Measurements from ENCODE around the gene ATP6V0A4.
"Not testable (repeated sequence)": the region's sequence is repeated elsewhere in the genome, so short reads cannot be mapped to it uniquely, and the experiment has no call there.

The ATP6V0A4 gene

DNA sequence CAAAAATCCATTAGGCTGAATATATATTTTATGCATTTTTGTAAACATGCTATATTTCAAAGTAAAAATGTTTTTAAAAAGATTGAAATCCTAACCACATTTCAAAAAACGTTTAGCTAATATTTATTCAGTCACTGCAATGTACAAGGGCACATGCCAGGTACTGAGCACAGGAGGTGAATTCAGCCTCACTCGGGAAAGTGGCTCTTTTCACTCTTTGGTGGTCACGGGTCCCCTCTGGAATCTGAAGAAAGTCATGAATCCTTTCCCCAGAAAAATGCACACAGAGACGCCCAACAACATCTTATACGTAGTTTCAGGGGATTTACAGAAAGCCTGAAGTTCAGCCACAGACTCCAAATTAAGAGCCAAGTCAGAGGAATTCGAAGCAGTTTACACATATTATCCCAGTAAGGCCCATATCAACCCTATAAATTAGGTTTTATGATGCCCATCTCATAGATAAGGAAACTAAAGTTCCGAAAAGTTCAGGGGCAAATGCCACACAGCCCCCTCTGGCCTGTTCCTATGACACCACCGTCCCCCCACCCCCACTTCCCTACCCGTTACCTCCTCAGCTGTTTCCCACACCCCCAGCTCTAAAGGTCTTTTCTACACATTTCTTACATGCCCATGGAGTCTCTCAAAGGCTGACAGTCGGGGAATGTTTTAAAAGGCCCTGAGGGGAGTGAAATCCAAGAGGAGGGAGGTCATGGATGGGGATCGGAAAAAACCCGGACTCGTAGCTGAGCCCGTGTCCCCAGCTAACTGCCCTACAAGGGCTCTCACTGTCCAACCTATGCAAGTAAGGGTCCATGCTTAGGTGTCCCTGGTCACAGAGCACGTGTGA lies 87.2 kb downstream of the ATP6V0A4 start:
- Histone ChIP-seq H3K27me3 (ENCODE audit: control insufficient read depth, insufficient read depth, low read length) (no peaks in the 10 kb centered on the region), H3K4me3 (ENCODE audit: low read length) (no peak overlapping the region), H3K4me1 (ENCODE audit: control insufficient read depth, insufficient read depth, low read length) (no peaks in the 10 kb centered on the region), H3K36me3 (ENCODE audit: control insufficient read depth, insufficient read depth, low read length) (no peaks in the 10 kb centered on the region), H3K27ac (ENCODE audit: low read depth, low read length) (no peak overlapping the region), H3K9ac (ENCODE audit: low read length) (no peak overlapping the region)

DNA sequence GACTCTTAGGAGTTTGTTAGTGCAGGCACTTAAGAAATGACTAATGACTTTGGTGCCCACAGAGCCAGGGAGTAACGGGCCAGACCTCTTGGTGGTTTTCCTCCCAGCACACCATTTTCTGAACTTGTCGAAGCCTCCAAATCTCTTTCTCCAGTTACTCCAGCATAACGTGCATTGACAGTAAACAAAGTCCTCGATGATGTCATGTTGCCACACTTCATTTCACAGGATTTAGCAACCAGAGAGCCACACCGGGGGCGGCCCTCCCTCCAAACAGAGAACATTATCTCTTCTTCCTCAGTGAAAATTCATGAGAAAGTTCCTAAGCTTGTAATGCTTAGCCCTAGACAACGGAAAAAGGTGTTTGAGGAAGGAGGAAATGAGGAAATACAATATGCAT lies 92.8 kb downstream of the ATP6V0A4 start:
- Histone ChIP-seq H3K27me3 (ENCODE audit: control insufficient read depth, insufficient read depth, low read length) (no peaks in the 10 kb centered on the region), H3K27ac (ENCODE audit: low read depth, low read length) (no peak overlapping the region), H3K9ac (ENCODE audit: low read length) (no peak overlapping the region), H3K4me3 (ENCODE audit: low read length) (no peak overlapping the region), H3K36me3 (ENCODE audit: control insufficient read depth, insufficient read depth, low read length) (no peaks in the 10 kb centered on the region), H3K4me1 (ENCODE audit: control insufficient read depth, insufficient read depth, low read length) (no peaks in the 10 kb centered on the region)

GRCh38 chr7:138701537-138701923 lies 96.5 kb downstream of the ATP6V0A4 start:
- H3K36me3 ChIP-seq (ENCODE audit: control insufficient read depth, insufficient read depth, low read length) = no peaks in the 10 kb centered on the region

GRCh38 chr7:138700857-138701536 lies 97.0 kb downstream of the ATP6V0A4 start, which contains the start of gene SVOPL:
Gene SVOPL, minus strand, starts transcription at chr7:138701362. Its CDS starts 22,317 bp downstream, at chr7:138679045.
- Histone ChIP-seq H3K4me1 (ENCODE audit: control insufficient read depth, insufficient read depth, low read length) (no peaks in the 10 kb centered on the region), H3K27me3 (ENCODE audit: control insufficient read depth, insufficient read depth, low read length) (no peaks in the 10 kb centered on the region), H3K36me3 (ENCODE audit: control insufficient read depth, insufficient read depth, low read length) (no peaks in the 10 kb centered on the region), H3K27ac (ENCODE audit: low read depth, low read length) (no peak within 1 kb of the TSS), H3K9ac (ENCODE audit: low read length) (no peak within 1 kb of the TSS), H3K4me3 (ENCODE audit: low read length) (no peak within 1 kb of the TSS)

More at GRCh38 chr7:138701537-138701923, 96.5 kb downstream of the ATP6V0A4 start:
- H3K4me3 ChIP-seq (ENCODE audit: low read length) = no peak overlapping the region
- no peaks in the 10 kb centered on the region for H3K27me3 ChIP-seq (ENCODE audit: control insufficient read depth, insufficient read depth, low read length)
- no peak overlapping the region for H3K27ac ChIP-seq (ENCODE audit: low read depth, low read length)
- H3K9ac ChIP-seq (ENCODE audit: low read length) = no peak overlapping the region
- no peaks in the 10 kb centered on the region for H3K4me1 ChIP-seq (ENCODE audit: control insufficient read depth, insufficient read depth, low read length)

- H3K27ac ChIP-seq (ENCODE audit: low read depth, low read length) = no peak overlapping the region
- no peak overlapping the region for H3K4me3 ChIP-seq (ENCODE audit: low read length)
- no peaks in the 10 kb centered on the region for H3K4me1 ChIP-seq (ENCODE audit: control insufficient read depth, insufficient read depth, low read length)
- H3K27me3 ChIP-seq (ENCODE audit: control insufficient read depth, insufficient read depth, low read length) = no peaks in the 10 kb centered on the region
- H3K9ac ChIP-seq (ENCODE audit: low read length) = no peak overlapping the region
- H3K36me3 ChIP-seq (ENCODE audit: control insufficient read depth, insufficient read depth, low read length) = no peaks in the 10 kb centered on the region
These were observed 98.3 kb downstream of the ATP6V0A4 start for GRCh38 chr7:138699661-138700060.

- Histone ChIP-seq H3K4me3 (ENCODE audit: low read length) (no peak overlapping the region), H3K27ac (ENCODE audit: low read depth, low read length) (no peak overlapping the region), H3K27me3 (ENCODE audit: control insufficient read depth, insufficient read depth, low read length) (no peaks in the 10 kb centered on the region), H3K4me1 (ENCODE audit: control insufficient read depth, insufficient read depth, low read length) (no peaks in the 10 kb centered on the region), H3K36me3 (ENCODE audit: control insufficient read depth, insufficient read depth, low read length) (no peaks in the 10 kb centered on the region), H3K9ac (ENCODE audit: low read length) (no peak overlapping the region)
These were observed 99.7 kb downstream of the ATP6V0A4 start for GRCh38 chr7:138698281-138698680.

- H3K27me3 ChIP-seq (ENCODE audit: control insufficient read depth, insufficient read depth, low read length) = no peaks in the 10 kb centered on the region
- no peaks in the 10 kb centered on the region for H3K36me3 ChIP-seq (ENCODE audit: control insufficient read depth, insufficient read depth, low read length)
- no peak overlapping the region for H3K4me3 ChIP-seq (ENCODE audit: low read length)
- no peak overlapping the region for H3K27ac ChIP-seq (ENCODE audit: low read depth, low read length)
- no peaks in the 10 kb centered on the region for H3K4me1 ChIP-seq (ENCODE audit: control insufficient read depth, insufficient read depth, low read length)
- no peak overlapping the region for H3K9ac ChIP-seq (ENCODE audit: low read length)
These were observed 100.3 kb downstream of the ATP6V0A4 start for GRCh38 chr7:138697535-138698182.

DNA sequence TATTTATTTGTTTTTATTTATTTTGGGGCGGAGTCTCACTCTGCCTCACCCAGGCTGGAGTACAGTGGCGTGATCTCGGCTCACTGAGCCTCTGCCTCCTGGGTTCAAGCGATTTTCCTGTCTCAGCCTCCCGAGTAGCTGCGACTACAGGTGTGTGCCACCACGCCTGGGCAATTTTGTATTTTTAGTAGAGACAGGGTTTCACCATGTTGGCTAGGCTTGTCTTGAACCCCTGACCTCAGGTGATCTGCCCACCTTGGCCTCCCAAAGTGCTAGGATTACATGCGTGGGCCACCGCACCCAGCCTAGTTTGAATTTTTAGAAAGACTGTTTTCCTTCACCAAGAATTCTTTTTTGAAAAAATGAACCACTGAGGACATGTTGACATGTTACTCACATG lies 102.2 kb downstream of the ATP6V0A4 start:
- H3K36me3 ChIP-seq (ENCODE audit: control insufficient read depth, insufficient read depth, low read length); H3K4me3 ChIP-seq (ENCODE audit: low read length); H3K27ac ChIP-seq (ENCODE audit: low read depth, low read length); H3K4me1 ChIP-seq (ENCODE audit: control insufficient read depth, insufficient read depth, low read length); H3K9ac ChIP-seq (ENCODE audit: low read length); H3K27me3 ChIP-seq (ENCODE audit: control insufficient read depth, insufficient read depth, low read length): not testable (repeated sequence)

- H3K36me3 ChIP-seq (ENCODE audit: control insufficient read depth, insufficient read depth, low read length) = no peaks in the 10 kb centered on the region
These were observed 102.9 kb downstream of the ATP6V0A4 start for GRCh38 chr7:138695106-138695505.

GRCh38 chr7:138691178-138691577 lies 106.8 kb downstream of the ATP6V0A4 start:
- H3K4me1 ChIP-seq (ENCODE audit: control insufficient read depth, insufficient read depth, low read length) = no peaks in the 10 kb centered on the region

More at GRCh38 chr7:138695106-138695505, 102.9 kb downstream of the ATP6V0A4 start:
- no peak overlapping the region for H3K9ac ChIP-seq (ENCODE audit: low read length)
- no peak overlapping the region for H3K4me3 ChIP-seq (ENCODE audit: low read length)
- H3K4me1 ChIP-seq (ENCODE audit: control insufficient read depth, insufficient read depth, low read length) = no peaks in the 10 kb centered on the region
- no peaks in the 10 kb centered on the region for H3K27me3 ChIP-seq (ENCODE audit: control insufficient read depth, insufficient read depth, low read length)
- H3K27ac ChIP-seq (ENCODE audit: low read depth, low read length) = no peak overlapping the region

GRCh38 chr7:138690495-138690894 lies 107.5 kb downstream of the ATP6V0A4 start:
- H3K27me3 ChIP-seq (ENCODE audit: control insufficient read depth, insufficient read depth, low read length) = no peaks in the 10 kb centered on the region
- H3K27ac ChIP-seq (ENCODE audit: low read depth, low read length) = no peak overlapping the region
- H3K9ac ChIP-seq (ENCODE audit: low read length) = no peak overlapping the region
- H3K4me3 ChIP-seq (ENCODE audit: low read length) = no peak overlapping the region
- H3K36me3 ChIP-seq (ENCODE audit: control insufficient read depth, insufficient read depth, low read length) = no peaks in the 10 kb centered on the region
- H3K4me1 ChIP-seq (ENCODE audit: control insufficient read depth, insufficient read depth, low read length) = no peaks in the 10 kb centered on the region

More at GRCh38 chr7:138691178-138691577, 106.8 kb downstream of the ATP6V0A4 start:
- H3K27ac ChIP-seq (ENCODE audit: low read depth, low read length) = no peak overlapping the region
- no peaks in the 10 kb centered on the region for H3K36me3 ChIP-seq (ENCODE audit: control insufficient read depth, insufficient read depth, low read length)
- no peak overlapping the region for H3K9ac ChIP-seq (ENCODE audit: low read length)
- H3K27me3 ChIP-seq (ENCODE audit: control insufficient read depth, insufficient read depth, low read length) = no peaks in the 10 kb centered on the region
- H3K4me3 ChIP-seq (ENCODE audit: low read length) = no peak overlapping the region

DNA sequence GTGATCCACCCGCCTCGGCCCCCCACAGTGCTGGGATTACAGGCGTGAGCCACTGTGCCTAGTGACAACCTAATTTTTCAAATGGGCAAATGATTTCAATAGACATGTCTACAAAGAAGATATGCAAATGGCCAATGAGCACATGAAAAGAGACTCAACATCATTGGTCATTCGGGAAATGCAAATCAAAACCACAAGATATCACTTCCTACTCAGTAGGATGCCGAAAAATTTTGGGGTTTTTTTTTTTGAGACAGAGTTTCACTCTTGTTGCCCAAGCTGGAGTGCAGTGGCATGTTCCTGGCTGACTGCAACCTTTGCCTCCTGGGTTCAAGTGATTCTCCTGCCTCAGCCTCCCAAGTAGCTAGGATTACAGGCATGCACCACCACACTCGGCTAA lies 110.0 kb downstream of the ATP6V0A4 start:
- not testable (repeated sequence) for H3K36me3 ChIP-seq (ENCODE audit: control insufficient read depth, insufficient read depth, low read length); H3K4me1 ChIP-seq (ENCODE audit: control insufficient read depth, insufficient read depth, low read length); H3K27me3 ChIP-seq (ENCODE audit: control insufficient read depth, insufficient read depth, low read length); H3K9ac ChIP-seq (ENCODE audit: low read length); H3K27ac ChIP-seq (ENCODE audit: low read depth, low read length); H3K4me3 ChIP-seq (ENCODE audit: low read length)
